Stimulated activated CD8-positive, alpha-beta memory T cell treated with anti-CD3 and anti-CD28 coated beads, Interleukin-12 subunit alpha, Interleukin-12 subunit beta, amount 100 ng/mL, for 24 hours (primary cell): ENCODE results near the gene TTC39B.
"Not testable (repeated sequence)": the region's sequence is repeated elsewhere in the genome, so short reads cannot be mapped to it uniquely, and the experiment has no call there.

Experiments
- DNase-seq: peaks from one replicate; pipeline ENCODE4 v3.0.0-alpha.2; 2020; ENCODE audit errors: extremely low read depth

Gene TTC39B

DNA sequence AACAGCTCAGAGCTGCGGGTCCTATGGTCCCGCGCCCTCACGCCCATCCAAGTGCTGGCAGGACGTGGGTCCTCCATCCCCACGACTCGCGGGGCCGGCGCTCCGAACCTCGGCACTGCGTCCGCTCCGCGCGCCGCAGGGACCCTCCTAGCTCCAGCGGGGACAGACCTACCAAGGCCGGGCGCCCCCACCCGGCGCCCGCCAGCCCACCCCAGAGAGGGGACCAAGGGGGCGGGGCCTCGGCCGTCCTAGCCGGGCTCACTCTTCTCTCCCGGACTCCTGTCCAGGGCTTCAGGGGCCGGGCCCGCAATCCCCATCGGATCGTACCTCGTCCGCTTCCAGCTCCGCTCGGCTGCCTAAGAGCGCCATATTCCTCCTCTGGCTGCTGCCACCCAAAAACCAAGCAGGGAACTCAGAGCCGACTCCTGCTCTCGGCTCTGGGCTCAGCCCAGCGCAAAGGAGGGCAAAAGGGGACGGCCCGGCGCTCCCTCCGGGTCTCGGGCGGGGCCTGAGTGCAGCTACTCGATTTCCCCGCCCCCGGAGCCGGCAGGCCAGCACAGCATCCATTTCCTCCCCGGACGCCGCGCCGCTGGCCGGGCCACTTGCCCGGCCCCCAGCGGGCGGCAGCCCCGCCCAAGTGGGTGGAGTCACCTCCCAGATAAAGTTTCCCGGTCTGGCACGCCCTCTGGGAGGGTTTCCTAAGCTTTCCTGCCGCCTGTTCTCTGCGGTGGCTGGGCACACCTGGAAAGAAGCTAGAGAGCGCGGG, at the start of gene TTC39B:
TTC39B (minus strand) TSS at position 460 of the 766 bp plus-strand sequence; CDS start at position 369, 91 bp downstream.
- peak; percentile 65 for DNase-seq

DNA sequence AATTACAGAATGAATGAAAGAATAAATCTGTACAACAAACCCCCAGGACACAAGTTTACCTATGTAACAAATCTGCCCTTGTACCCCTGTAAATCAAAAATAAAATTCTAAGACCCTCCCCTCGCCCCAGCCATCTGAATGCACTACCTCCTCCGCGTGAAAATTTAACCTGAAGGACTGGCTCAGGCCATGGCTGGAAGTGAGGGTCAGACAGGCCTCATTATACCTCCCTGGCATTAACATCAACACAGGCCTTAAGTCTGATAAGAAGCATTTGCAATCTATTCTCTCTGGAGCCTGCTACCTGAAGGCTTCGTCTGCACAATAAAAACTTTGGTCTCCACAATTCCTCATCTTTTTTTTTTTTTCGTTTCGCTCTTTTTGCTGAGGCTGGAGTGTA, 48.7 kb upstream of the TTC39B start:
- no peak for DNase-seq

DNA sequence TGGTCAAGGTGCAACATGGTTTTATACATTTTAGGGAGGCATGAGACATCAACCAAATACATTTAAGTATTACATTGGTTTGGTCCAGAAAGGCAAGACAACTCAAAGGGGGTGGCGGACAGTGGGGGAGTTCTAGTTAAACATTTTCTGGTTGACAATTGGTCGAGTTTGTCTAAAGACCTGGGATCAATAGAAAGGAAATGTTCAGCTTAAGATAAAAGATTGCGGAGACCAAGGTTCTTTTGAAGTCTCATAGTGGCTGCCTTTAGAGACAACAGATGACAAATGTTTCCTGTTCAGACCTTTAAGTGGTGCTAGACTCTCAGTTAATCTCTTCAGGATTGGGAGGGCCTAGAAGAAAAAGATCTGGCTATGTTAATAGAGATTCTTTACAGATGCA, 47.7 kb upstream of the TTC39B start:
- DNase-seq: no peak

DNA sequence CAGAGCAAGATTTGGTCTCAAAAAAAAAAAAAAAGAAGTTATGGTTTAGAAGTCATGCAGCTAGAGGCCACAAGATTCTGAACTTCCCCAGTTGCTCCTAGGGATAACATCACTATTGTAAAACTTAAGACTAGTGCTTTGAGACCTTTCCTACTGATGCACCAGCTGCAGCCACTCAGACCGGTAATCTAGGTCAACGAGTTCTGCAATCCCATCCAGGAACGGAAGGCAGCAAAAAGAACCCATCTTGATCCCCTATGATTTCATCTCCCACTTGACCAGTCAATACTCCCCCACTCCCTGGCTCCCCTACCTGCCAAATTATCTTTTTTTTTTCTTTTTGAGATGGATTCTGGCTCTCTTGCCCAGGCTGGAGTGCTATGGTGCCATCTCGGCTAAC, 46.9 kb upstream of the TTC39B start:
- no peak for DNase-seq

DNA sequence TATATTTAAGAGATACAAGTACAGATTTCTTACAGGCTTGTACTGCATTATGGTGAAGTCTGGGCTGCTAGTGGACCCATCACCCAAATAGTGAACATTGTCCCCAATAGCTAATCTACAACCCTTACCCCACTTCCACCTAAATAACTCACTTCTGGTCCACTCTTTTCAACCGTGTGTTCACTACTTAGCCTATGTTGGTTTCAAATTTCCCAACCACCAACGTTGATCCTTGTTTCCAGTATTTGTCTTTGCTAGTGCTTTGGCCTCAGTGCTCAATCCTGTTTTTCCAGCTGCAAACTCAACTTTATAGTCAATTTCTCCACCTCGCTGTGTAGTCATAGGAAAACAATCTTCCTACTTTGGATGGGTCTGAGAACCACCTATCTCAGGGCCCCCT, 45.3 kb upstream of the TTC39B start:
- DNase-seq: no peak

DNA sequence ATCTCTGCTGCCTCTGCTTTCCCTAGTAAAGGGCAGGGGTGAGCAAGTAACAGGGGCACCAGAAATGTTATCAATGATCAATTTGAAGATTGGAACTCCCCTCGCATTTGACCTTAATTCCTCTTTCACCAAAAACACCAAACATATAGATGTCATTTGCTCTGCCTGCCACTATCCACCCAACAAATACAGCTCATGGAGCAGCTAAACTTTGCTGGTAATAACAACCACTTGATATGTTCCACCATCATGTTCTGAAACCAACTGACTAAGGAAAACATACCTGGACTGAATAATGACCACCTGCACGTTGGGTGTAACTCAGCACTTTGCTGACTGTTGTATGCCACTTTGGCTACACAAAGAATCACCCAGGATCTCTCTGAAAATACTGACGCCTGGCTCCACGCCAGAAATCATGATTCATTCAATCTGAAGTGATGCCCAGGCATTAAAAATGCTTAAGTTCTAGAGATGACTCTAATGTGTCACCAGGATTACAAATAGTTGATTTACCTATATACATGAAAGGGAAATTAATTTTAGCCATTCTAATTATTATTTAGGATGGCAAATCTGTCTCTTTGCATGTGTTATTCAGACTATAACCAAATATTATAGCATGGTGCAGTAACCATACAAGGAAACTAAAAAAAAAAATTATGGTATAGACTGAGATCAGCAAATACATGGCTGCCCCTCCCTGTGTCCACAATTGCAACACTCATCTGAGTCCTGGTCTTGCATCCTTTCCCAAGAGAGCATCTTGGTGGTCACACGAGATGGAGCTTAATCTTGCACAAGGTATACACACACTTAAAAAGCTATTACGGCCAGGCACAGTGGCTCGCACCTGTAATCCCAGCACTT, 43.1 kb upstream of the TTC39B start:
- no peak for DNase-seq

DNA sequence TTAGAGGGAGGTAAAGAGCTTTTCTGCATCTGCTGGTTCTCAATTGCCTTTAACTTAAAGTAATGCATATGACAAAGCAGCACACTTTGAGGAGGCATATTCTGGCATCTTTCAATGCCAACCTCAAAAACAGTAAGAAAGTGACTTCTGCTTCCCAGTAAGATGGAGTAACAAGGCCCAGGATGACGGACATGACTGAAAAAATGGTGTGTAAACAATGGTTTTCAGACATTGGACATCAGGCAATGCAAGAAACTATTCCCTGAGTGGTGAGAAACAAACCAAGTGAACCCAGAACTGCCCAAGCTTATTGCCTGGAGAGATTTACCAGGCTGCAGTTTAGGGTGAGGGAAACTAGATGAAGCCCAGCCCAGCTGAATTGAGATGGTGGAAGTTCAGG, 39.8 kb upstream of the TTC39B start:
- DNase-seq: no peak

DNA sequence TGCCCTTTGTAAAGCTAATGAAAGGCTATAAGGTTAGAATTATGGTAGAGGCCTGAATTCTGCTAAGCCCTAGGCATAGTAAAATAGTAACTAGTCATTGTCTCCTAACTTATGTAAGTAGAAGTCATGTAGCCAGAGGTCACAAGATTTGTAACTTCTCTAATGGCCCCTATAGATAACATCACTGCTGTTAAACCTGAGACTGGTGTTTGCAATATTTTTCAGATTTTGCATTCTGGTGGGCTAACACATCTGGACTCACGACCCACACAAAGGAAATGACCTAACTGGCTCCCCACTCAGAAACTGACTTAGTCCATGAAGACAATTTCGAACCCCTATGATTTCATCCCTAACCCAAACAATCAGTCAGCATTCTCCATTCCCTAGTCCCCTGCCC, 37.2 kb upstream of the TTC39B start:
- no peak for DNase-seq

DNA sequence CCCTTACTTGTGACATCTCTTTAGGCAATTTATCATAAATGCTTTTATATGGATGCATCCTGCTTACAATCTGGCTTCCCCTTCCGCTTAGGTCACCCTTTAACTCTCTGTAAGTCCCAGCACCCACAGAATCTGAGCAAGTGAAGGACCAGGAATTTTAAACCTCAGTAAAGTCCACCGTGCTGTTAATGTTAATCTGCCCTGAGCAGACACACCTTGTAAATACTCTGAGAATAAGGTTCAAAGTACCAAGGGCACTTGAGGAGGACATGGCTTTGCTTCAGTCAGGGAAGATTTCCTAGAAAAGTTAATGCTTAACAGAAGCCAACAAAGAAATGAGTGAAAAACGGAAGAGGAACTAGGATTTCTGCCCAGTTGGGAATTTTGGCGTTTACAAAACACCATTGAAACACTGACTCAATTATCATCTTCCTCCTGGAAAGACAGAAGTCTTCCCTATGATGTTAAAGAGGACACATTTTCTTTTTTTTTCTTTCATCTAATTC, 26.4 kb upstream of the TTC39B start:
- no peak for DNase-seq

DNA sequence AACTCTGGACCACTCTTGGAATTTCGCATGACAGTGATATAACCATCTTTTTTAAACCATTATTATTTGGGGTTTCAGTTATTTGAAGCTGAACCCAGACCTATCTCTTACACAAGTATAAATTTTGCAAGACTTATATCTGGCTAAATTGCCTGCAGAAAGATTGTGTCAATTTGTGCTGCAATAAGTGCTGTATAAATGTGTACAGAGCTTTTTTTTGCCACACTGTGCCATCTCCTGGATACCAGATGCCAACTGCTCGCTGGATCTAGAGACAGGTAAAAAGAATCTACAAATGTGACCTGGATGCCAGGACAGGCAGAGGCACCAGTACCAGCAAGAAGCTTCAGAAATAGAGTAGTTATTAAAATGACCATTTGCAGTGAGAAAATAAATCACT, 25.9 kb upstream of the TTC39B start:
- no peak for DNase-seq

DNA sequence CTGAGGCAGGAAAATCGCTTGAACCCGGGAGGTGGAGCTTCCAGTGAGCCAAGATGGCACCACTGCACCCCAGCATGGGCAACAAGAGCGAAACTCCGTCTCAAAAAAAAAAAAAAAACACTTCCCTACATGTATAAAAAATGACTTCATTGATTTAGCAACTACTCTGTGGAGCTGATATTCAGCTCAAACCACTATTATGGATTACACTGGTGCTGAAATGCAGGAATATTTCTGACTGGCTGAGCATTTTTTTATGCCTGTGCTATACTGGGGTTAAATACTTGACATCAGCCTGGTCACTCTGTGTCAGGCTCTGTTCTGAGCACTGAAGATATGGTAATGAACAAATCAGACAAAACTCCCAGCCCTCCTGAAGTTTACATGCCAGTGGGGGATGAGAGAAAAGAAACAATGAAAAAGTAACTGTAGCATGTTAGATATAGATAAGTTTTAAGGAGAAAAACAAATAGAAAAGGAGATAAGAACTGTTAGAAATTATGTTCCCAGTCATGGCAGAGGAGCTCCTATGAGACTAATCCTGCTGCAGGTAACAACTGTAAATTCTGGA, 22.6 kb upstream of the TTC39B start:
- no peak for DNase-seq

DNA sequence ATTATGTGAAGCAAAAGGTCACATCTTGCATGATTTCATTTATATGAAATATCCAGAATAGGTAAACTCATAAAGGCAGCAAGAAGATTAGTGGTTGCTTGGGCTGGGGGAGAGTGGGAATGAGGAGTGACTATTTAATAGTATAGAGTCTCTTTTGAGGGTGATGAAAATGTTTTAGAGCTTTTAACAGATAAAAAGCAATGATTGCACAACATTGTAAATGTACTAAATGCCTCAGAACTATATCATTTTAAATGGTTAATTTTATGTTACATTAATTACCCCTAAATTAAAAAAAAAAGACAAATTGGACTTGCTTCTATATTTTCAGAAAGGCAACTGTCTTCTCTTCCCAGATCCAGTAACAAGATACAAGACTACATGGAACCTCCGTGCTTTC, 21.9 kb upstream of the TTC39B start:
- DNase-seq: no peak

DNA sequence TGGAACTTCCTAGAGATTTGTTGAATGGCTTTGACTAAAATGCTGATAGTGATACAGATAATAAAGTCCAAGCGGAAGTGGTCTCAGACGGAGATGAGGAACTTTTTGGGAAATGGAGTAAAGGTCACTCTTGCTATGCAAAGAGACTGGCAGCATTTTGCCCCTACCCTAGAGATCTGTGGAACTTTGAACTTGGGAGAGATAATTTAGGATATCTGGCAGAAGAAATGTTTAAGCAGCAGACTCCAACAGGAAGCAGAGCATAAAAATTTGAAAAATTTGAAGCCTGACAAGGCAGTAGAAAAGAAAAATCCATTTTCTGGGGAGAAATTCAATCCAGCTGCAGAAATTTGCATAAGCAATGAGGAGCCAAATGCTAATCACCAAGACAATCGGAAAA, 15.7 kb upstream of the TTC39B start:
- DNase-seq: not testable (repeated sequence)

DNA sequence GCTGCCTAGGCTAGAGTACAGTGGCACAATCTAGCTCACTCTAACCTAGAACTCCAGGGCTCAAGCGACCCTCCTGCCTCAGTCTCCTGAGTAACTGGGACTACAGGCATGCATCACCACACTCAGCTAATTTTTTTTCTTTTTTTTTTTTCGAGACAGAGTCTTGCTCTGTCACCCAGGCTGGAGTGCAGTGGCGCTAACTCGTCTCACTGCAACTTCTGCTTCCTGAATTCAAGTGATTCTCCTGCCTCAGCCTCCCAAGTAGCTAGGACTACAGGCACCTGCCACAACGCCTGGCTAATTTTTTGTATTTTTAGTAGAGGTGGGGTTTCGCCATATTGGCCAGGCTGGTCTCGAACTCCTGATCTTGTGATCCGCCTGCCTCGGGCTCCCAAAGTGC, 12.6 kb upstream of the TTC39B start:
- DNase-seq: not testable (repeated sequence)

DNA sequence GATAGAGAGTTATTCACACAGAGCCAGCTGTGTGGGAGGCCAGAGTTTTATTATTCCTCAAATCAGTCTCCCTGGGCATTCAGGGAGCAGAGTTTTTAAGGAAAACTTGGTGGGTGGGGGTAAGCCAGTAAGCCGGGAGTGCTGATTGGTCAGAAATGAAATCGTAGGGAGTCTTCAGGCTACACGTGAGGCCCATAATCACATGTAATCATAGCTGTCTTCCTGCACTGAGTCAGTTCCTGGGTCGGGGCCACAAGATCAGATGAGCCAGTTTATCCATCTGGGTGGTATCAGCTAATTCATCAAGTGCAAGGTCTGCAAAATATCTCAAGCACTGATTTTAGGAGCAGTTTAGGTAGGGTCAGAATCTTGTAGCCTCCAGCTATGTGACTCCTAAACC, 10.8 kb upstream of the TTC39B start:
- DNase-seq: no peak

DNA sequence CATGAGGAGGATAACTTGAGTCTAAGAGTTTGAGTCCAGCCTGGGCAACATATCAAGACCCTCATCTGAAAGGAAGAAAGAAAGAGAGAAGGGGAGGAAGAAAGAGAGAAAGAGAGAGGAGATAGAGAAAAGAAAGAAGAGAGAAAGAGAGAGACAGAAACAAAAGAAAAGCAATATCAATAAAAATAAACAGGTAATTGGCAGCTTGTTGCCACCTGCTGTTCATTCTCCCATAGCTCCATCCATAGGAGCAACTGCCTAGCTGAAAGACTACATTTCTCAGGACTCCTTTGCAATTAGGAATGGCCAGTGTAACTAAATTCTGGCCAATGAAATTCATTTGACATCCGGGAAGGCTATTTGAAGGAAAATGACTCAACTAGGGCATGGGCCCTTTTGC, 4.6 kb upstream of the TTC39B start:
- no peak for DNase-seq

DNA sequence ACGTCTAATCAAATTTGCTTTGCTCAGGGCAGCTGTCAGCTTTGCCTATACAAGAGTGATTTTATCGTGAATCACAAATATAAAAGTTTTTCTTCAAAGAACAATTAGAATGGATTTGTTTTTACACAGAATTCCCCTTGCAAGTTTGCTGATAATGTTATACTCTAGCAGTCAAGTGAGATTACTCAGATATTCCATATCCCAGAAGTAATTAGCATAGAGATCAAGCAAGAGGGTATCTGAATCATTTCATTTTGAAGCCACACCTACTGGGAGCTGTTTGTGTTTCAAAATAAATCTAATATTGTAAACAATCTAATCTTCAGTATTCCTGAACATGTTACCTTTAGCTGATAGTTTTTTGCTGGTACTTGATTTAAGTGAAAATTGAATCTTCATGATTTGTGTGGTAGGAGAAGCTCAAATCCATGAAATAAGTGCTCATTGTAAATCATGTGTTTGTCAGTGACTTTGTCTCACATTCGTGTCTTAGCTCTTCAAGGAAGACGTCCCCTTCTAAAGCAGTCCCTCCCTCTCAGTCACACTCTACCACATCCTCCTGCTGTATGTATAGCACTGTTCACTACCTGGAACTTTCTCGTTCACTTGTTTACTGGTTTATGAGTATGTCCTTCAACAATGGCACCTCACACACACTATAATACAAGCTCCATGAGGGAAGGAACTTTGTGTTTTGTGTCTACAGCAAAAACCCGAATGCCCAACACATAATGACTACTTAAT, 3.3 kb upstream of the TTC39B start:
- no peak for DNase-seq

DNA sequence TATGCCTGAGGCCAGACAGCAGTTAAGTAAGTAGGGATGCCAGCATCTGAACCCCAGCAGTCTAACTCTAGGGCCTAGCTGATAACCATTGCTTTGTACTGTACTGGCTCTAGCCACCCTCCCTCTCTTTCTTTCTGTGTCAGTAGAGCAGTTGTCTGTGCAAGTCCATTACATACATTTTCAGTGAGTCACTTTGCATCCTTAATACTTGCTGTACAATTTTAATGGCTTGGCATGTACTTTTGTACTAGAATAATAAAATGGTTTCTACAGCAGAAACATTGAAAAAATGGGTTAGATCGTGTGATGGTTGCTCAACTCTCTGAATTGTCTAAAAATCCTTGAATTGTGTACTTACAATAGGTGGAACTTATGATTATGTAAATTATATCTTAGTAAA, 1.5 kb upstream of the TTC39B start:
- DNase-seq: no peak

DNA sequence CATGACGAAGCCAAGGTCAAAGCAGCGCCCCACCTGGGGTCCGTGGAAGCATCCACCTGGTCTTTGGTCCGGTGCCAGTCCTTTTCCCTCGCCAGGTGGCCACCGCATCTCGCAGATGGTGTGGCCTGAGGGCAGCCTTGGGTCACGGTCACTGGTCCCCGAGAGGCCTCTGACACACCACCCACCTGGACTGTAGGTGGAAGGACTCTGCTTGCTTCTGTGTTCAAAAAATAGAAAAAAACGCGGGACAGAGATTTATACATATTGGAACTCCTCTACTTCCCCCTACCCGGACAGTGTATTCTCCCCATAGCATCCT, 466 bp upstream of the TTC39B start:
- no peak for DNase-seq

DNA sequence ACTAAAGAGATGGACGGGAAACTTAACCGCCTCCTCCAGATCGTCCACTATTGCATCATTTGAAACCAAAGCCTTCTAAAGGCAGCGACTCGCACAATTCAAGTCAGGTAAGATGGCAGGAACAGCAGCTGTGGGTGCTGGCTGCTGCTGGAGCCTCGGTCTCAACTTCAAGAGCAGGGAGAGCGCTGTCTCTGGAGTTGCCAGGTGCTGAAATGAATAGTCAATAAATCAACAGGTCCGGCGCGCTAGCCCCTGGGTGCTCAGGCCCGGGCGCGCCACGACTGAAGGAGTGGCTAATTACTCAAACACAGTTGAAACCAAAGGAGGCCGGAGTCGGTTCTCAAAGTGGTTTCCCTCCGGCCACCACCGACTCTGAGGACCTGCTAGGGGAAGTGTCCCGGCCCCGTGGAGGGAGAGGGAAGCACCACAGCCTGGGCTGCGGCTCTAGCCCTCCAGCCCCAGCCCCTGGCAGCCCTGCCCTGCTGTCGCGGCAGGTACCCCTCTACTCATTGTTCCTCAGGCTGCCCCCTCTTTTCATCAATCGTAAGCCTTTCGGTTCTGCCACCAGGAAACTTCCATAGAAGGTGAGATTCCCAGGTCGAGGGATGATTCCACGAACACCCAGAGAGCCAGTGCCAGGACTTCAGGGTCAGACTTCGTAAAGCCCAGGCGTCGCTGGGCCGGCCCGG, 804 bp downstream of the TTC39B start:
- DNase-seq: no peak

DNA sequence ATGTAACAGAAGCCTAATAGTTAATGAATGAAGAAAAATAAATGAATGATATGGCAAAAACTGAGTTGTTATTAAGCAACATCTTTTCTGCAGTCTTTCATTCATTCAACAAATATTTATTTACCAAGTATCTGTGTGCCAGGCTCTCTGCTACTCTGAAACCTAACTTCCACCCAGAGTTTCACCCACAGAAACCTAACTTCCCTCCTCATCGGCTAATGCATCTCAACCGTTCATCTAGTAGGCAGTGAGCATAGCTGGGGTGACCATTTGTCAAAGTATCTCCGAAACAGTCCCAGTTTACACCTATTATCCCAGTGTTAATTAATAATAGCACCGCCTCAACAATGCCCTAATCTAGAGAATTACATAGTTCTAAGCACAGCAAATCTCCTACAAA, 1.5 kb downstream of the TTC39B start:
- no peak for DNase-seq

DNA sequence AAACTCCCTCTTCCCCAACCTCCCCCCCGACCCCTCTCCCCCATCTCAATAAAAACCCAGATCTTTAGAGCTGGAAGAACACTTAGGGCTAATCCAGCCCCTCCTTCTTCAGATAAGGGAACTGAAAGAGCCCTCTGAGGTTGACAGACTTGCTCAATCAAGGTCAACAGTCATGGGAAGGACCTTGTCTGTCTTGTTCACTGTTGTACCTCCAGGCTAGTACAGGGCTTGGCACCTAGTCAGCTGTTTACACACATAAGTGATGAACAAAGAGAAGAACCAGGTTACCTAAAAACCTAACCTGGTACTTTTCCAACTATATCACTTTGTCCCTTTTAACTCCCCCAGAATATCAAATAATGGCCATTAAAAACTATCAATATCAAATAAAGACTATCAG, 2.4 kb downstream of the TTC39B start:
- DNase-seq: no peak
